DOHH2 (cell line): ENCODE measurements around the gene MED29.

Experiments
- H3F3A ChIP-seq: fragments of 200-600 bp; sonication (generic), shearing (Covaris generic); 2 replicates; pipeline ENCODE4 v1.6.0; 2016; ENCODE audit warnings: antibody characterized with exemption, mild to moderate bottlenecking; ENCODE audit not compliant: control insufficient read depth, insufficient read depth
- H3K27ac ChIP-seq: fragments of 200-600 bp; sonication (generic); 2 replicates; pipeline ENCODE4 v1.5.1; 2014; ENCODE audit warnings: low read depth, mild to moderate bottlenecking, low read length, moderate library complexity
- H3K27me3 ChIP-seq: fragments of 200-600 bp; sonication (generic); 2 replicates; pipeline ENCODE4 v1.6.1; 2014; ENCODE audit warnings: mild to moderate bottlenecking, low read length, mixed read lengths; ENCODE audit not compliant: control insufficient read depth
- H3K36me3 ChIP-seq: fragments of 200-600 bp; sonication (generic); 2 replicates; pipeline ENCODE4 v1.6.1; 2014; ENCODE audit warnings: mild to moderate bottlenecking, low read length, moderate library complexity, mixed read lengths; ENCODE audit not compliant: control insufficient read depth
- H3K4me1 ChIP-seq: fragments of 200-600 bp; sonication (generic); 2 replicates; pipeline ENCODE4 v1.6.1; 2014; ENCODE audit warnings: mild to moderate bottlenecking, low read length, mixed read lengths; ENCODE audit not compliant: control insufficient read depth
- H3K4me2 ChIP-seq: fragments of 200-600 bp; sonication (generic); 2 replicates; pipeline ENCODE4 v1.6.0; 2014; ENCODE audit warnings: mild to moderate bottlenecking, low read length, moderate library complexity
- H3K4me3 ChIP-seq: fragments of 200-600 bp; sonication (generic); 2 replicates; pipeline ENCODE4 v1.5.1; 2014; ENCODE audit warnings: mild to moderate bottlenecking, low read length, mixed read lengths
- H3K79me2 ChIP-seq: fragments of 200-600 bp; sonication (generic); 2 replicates; pipeline ENCODE4 v1.6.1; 2014; ENCODE audit warnings: mild to moderate bottlenecking, low read length, mixed read lengths; ENCODE audit not compliant: control insufficient read depth
- H3K9me2 ChIP-seq: fragments of 200-600 bp; sonication (generic); replicated peaks from 2 replicates; pipeline ENCODE4 v1.6.1; 2014; ENCODE audit warnings: mild to moderate bottlenecking, low read length, mixed read lengths; ENCODE audit not compliant: control insufficient read depth
- H3K9me3 ChIP-seq: fragments of 200-600 bp; sonication (generic); 2 replicates; pipeline ENCODE4 v1.6.1; 2014; ENCODE audit warnings: antibody characterized with exemption, low read length, mixed read lengths; ENCODE audit not compliant: control insufficient read depth, insufficient read depth
- H4K20me1 ChIP-seq: fragments of 200-600 bp; sonication (generic); 2 replicates; pipeline ENCODE4 v1.6.0; 2014; ENCODE audit warnings: low read depth, mild to moderate bottlenecking, antibody characterized with exemption, low read length, moderate library complexity; ENCODE audit not compliant: control insufficient read depth, insufficient read depth
- CTCF ChIP-seq: fragments of 200-600 bp; sonication (generic); IDR thresholded peaks from one replicate; pipeline ENCODE4 v1.5.1; 2014; ENCODE audit warnings: antibody characterized with exemption, mild to moderate bottlenecking, low read depth, low read length; ENCODE audit not compliant: poor library complexity, severe bottlenecking
- EZH2phosphoT487 ChIP-seq: fragments of 200-600 bp; sonication (generic); IDR thresholded peaks from 2 replicates; pipeline ENCODE4 v1.6.1; 2017; ENCODE audit warnings: borderline replicate concordance, mild to moderate bottlenecking, antibody characterized with exemption, low read length, moderate library complexity, mixed read lengths

Gene MED29

GRCh38 chr19:39350156-39350555, 41.0 kb upstream of the MED29 start:
- Histone ChIP-seq H3F3A (no peaks in the 10 kb centered on the region), H3K4me1 (no peaks in the 10 kb centered on the region), H3K36me3 (peaks cover 49% of the 10 kb centered on the region), H3K9me3 (no peaks in the 10 kb centered on the region), H3K4me2 (no peak overlapping the region), H3K9me2 (no peaks in the 10 kb centered on the region), H3K79me2 (peaks cover 34% of the 10 kb centered on the region), H4K20me1 (peaks cover 11% of the 10 kb centered on the region; the same call in 1 of the 2 replicates), H3K27ac (no peak overlapping the region), H3K4me3 (no peak overlapping the region), H3K27me3 (no peaks in the 10 kb centered on the region)
- TF ChIP-seq CTCF (no peak), EZH2phosphoT487 (no peak)

GRCh38 chr19:39351537-39352064, 39.6 kb upstream of the MED29 start:
- Histone ChIP-seq H3F3A (no peaks in the 10 kb centered on the region), H3K36me3 (peaks cover 60% of the 10 kb centered on the region), H3K4me1 (no peaks in the 10 kb centered on the region), H3K79me2 (peaks cover 19% of the 10 kb centered on the region), H3K9me2 (no peaks in the 10 kb centered on the region), H4K20me1 (peaks cover 7% of the 10 kb centered on the region; the same call in 1 of the 2 replicates), H3K4me2 (no peak overlapping the region), H3K27me3 (no peaks in the 10 kb centered on the region), H3K4me3 (no peak overlapping the region), H3K27ac (no peak overlapping the region), H3K9me3 (no peaks in the 10 kb centered on the region)
- no peak for TF ChIP-seq CTCF
- no peak for TF ChIP-seq EZH2phosphoT487

- no peaks in the 10 kb centered on the region for H3F3A ChIP-seq
- TF ChIP-seq EZH2phosphoT487, result no peak
- no peak for TF ChIP-seq CTCF
- H3K4me2 ChIP-seq, result no peak overlapping the region
- no peak overlapping the region for H3K27ac ChIP-seq
- H3K4me1 ChIP-seq, result no peaks in the 10 kb centered on the region
- peaks cover 67% of the 10 kb centered on the region for H3K36me3 ChIP-seq
- H3K4me3 ChIP-seq, result no peak overlapping the region
- no peaks in the 10 kb centered on the region for H3K27me3 ChIP-seq
- H4K20me1 ChIP-seq, result no peaks in the 10 kb centered on the region
- H3K9me2 ChIP-seq, result no peaks in the 10 kb centered on the region
- H3K9me3 ChIP-seq, result no peaks in the 10 kb centered on the region
- H3K79me2 ChIP-seq, result peaks cover 11% of the 10 kb centered on the region
These were observed 38.6 kb upstream of the MED29 start for GRCh38 chr19:39352381-39353255.
